ENCODE results near the gene MCC.

Gene MCC

GRCh38 chr5:113119246-113119924, 368.9 kb downstream of the MCC start:
- POLR2A ChIA-PET (ENCODE audit: low non-redundant PET): no interaction called here
- TF ChIP-seq CTCF (conservative IDR thresholded peaks at IDR 0.05; ENCODE audit: low read depth): no peak
- CTCF ChIA-PET: interaction anchor here (0.6 to 1.0 kb wide), 2 partner anchors 25 to 76 kb away, joined by 3 to 4 read pairs; no protein-coding TSS in a partner anchor
- no peak overlapping the region for H3K27ac ChIP-seq
- DNase-seq (ENCODE audit: low spot score): no peak

DNA sequence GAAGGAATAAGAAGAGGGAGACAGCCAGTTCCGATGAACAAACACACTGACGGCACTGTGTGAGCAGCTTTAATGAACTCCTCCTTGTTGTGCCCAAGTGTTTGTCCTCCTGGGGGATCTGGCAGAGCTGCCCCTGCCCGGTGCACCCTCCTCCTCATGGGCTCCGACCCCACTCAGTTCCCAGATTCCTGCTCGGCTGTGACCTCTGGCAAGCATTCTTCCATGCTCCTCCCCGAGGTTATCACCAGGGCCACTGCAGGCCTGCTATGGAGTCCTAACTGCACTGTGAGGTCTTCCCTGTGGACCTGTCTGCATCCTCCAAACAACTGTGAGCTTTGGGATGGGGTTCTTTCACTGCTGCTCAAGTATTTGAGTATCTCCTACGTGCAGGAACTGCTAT, 369.5 kb downstream of the MCC start:
- ChIA-PET POLR2A (ENCODE audit: low non-redundant PET) (no interaction called here), CTCF (interaction anchor here (1.0 kb wide), 1 partner anchor 24 kb away, joined by 3 read pairs; no protein-coding TSS in a partner anchor)
- TF ChIP-seq CTCF (conservative IDR thresholded peaks at IDR 0.05; ENCODE audit: low read depth): no peak
- DNase-seq (ENCODE audit: low spot score): no peak
- no peak overlapping the region for H3K27ac ChIP-seq

DNA sequence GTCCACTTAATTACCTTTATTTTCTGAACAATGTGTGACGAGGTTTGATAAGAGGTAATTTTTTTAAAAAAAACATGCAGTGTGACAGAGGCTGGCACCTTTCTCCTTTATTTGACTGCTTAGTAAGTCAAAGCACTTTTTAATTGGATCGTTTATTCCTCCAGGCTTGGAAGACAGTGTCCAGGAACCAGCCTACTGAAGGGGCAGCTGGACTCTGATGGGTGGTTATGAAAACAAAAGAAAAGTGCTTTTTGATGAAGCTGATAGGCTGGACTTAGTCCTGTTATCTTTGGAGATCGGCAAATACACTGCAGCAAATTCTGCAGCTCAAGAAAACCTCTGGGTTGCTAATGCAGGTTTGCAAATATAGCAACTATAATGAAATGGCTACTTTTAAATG, 370.0 kb downstream of the MCC start:
- POLR2A ChIA-PET (ENCODE audit: low non-redundant PET): no interaction called here
- TF ChIP-seq CTCF (conservative IDR thresholded peaks at IDR 0.05; ENCODE audit: low read depth): no peak
- CTCF ChIA-PET: no interaction called here
- DNase-seq (ENCODE audit: low spot score): no peak
- no peak overlapping the region for H3K27ac ChIP-seq

DNA sequence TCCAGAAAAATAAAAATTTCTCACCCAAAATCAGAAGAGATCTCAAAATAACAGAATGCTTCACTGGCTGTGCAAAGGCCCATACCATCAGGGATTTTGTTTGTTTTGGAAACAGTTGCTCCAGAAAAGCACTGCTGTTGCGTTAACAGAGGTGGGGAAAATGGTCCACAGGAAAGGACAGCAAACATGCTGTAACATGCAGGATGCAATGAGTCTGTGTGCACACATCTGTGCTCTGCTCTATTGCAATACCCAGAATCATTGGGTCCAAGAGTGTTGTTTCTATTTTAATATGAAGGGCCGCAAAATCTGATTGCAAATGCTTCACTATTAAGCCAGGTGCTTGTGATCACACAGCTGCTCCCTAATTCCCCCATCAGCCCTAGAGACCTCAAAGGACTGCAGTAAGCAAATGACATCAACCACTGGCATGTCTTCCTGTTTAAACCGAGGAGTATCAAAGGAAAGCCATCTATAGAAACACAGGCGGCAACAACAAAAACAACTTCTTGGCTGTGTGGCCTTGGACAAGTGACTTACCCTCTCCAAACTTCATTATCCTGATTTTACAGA, 370.6 kb downstream of the MCC start:
- CTCF ChIA-PET: no interaction called here
- H3K27ac ChIP-seq: no peak overlapping the region
- TF ChIP-seq CTCF (conservative IDR thresholded peaks at IDR 0.05; ENCODE audit: low read depth): no peak
- POLR2A ChIA-PET (ENCODE audit: low non-redundant PET): no interaction called here
- no peak for DNase-seq (ENCODE audit: low spot score)

- TF ChIP-seq CTCF (conservative IDR thresholded peaks at IDR 0.05; ENCODE audit: low read depth): no peak
- POLR2A ChIA-PET (ENCODE audit: low non-redundant PET): no interaction called here
- no peak overlapping the region for H3K27ac ChIP-seq
- CTCF ChIA-PET: interaction anchor here (0.7 kb wide), 1 partner anchor 374 kb away, joined by 3 read pairs; no protein-coding TSS in a partner anchor
- DNase-seq (ENCODE audit: low spot score): no peak
These were observed 372.3 kb downstream of the MCC start for GRCh38 chr5:113115956-113116355.

DNA sequence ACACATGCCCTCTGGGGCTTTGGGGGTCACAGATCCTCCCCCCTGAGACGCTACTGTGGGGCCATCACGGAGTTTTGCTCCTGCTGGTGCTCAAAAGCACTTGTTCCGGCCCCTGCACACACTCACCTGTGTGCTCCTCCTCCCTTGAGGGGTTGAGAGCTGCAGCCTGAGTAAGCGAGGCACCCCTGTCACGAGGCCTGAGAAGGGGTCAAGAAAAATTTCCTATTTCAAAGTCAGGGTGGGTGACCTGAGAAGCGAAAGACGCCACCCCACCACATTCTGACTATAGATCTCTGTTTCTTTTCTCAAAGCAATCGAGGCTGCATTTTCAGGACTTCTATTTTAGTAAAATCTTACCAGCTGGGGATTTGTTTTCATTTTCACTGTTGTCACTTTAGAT, 373.2 kb downstream of the MCC start:
- H3K27ac ChIP-seq: no peak overlapping the region
- ChIA-PET POLR2A (ENCODE audit: low non-redundant PET) (no interaction called here), CTCF (interaction anchor here (0.6 kb wide), 1 partner anchor 480 kb away, joined by 4 read pairs; no protein-coding TSS in a partner anchor)
- no peak for DNase-seq (ENCODE audit: low spot score)
- TF ChIP-seq CTCF (conservative IDR thresholded peaks at IDR 0.05; ENCODE audit: low read depth): no peak
